Activated CD4-positive, alpha-beta T cell treated with anti-CD3 and anti-CD28 coated beads for 24 hours (primary cell): ENCODE data around the gene ANO3.

Experiments
- DNase-seq, 2 donors: peaks; one replicate each; pipeline ENCODE4 v3.0.0-alpha.2; 2020; ENCODE audit warnings: low read depth in 2 of 2

ANO3 gene

GRCh38 chr11:26493616-26494015 is 161.7 kb downstream of the ANO3 start:
- no peak for DNase-seq

DNA sequence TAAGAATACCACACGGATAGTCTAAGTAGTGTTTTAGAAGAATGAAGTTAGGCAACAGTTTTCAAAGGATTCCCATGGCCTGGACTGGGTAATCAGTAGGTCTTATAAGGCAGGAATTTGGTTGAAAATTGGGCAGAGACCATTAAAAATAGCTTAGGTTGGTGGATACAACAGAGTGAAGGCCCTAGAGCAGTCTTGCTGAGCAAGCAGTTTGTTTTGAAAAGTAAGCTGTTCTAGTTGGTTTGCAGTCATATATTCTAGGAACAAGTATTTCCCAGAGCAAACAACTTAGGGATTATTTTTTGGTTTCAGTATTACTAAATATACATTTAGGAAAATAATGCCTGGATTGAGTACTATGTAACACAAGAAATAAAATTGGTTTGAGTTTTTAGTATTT is 175.3 kb downstream of the ANO3 start:
- no peak for DNase-seq

- no peak for DNase-seq
These were observed 178.2 kb downstream of the ANO3 start for GRCh38 chr11:26510164-26510563.

DNA sequence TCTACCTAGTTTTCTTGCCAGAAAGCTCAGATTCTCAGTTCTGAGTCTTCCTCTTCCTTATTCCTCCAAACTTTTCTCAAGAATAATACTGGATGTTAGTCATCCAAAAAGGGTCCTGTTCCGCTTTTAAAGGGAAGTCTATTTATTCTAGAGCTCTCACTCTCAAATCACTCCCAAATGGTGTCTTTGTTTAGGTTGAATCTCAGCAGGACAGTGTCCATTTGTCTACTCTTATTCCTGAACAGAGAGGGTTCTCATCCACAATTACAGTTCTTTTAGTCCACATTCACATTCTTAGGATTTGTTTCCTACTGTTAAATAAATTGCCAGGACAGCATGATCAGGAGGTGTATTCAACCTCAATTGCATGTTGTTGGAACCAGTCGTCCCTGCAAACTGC is 178.8 kb downstream of the ANO3 start:
- DNase-seq = no peak

DNA sequence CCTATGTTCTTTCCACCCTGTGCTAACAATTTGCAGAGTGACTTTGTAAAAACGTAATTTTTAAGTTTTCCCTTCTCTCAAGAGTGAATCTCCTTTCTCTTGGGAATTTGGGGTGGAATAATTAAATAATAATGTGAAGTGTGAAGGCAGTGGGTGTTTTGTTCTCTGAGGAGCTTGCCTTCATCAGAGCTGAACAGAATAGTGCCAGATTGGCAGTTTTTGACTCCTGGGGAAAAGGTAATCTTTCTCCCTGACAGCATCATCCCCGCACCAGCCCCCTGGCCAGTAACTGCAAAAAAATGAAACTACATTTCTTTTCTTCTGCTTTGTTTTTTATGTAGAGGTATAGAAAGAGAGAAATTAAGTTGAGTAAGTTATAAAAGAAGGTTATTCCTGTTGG is 180.3 kb downstream of the ANO3 start:
- no peak for DNase-seq

DNA sequence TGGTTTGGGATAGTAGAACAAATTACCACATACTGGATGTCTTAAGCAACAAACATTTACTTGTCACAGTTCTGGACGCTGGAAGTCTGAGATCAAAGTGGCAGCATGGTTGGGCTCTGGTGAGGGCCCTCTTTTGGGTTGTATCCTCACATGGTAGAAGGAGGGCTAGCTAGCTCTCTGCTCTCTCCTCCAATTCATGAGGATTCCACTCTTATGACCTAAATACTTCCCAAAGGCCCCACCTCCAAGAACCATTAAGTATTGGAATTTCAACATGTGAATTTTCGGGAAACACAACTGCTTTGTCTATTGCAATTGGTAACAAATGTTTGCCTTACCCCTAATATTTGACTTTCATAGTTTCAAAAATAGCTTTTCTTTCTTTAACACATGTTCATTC is 187.5 kb downstream of the ANO3 start:
- DNase-seq = no peak

- no peak for DNase-seq
These were observed 191.1 kb downstream of the ANO3 start for GRCh38 chr11:26522912-26523610.

- no peak for DNase-seq
These were observed 195.8 kb downstream of the ANO3 start for GRCh38 chr11:26527685-26528084.

GRCh38 chr11:26537341-26537740 is 205.4 kb downstream of the ANO3 start:
- DNase-seq = no peak

DNA sequence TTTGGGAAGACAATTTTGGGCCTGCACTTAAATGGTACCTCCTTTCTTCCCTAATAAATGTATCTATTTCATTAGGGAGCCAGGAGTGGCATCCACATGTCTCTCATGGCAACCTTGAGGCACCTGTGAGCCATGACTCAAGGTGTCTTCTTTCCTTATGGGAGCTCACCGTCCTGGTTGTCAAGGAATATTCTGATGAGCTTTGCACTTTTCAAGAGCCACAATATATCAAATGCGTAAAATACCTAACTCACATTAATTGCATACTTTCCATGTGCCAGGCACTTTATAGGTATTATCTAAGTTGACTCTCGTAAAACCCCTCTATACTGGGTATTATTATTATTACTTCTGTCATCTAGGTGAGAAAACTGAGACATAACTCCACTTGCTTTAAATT is 207.6 kb downstream of the ANO3 start:
- DNase-seq = no peak

GRCh38 chr11:26541870-26542269 is 209.9 kb downstream of the ANO3 start:
- DNase-seq = no peak

DNA sequence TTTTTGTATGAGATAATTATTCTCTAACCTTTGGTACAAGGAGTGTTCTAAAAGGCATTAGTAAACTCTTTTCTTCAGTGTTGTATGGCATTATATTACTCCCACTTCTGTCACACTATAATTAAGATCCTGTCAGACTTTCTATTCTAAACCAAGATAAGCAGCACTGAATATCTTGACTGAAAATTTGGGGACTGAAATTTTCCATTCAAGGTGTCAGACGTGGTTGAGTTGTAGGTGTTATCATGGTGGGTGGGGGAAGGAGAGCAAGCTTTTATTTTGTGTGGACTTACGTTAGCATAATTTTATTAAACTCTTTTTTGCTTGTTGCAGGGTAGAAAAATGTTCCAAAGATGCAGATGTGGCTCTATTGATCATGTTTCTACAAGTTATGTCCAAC is 217.2 kb downstream of the ANO3 start:
- DNase-seq = no peak

DNA sequence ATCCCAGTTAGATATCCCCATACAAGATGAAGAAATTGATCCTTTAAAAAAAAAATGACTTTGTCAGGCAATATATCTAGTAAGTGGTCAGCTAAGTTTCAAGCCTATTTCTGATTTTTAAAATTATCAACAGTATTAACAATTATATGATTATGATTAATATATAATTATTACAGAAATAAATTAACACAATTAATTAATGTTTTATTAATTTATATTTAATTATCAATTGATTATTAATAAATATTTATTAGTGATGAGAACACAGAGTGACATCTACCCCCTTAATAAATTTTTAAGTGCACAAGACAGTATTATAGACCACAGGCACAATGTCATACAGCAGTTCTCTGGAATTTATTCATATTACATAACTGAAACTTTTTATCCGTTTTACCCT is 218.1 kb downstream of the ANO3 start:
- DNase-seq = no peak

DNA sequence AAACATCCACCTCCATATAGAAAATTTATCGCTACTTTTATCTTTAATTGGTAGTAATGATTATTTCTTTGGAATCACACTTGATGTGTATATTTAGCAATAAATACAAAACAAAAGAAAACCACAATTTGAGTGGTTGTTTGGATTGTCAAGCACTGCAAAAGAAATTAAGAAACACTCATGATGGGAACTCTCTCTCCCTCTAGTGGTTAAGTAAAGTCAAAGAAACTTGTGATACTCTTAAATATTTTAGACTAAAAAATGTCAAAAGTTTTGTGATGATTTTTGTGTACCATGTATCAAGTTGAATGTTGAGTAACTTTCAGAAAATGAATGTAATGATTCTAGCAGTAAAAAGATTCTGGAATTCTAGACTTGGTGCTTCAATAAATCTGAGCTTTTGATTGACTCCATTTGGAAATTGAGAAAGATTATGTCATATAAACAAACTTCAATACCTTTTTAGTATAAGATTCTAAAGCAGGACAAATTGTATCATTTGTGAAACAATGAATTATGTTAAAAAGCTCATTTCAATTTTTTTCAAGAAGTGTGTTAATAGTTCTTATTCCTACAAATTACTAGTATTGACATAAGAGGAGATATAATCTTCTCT is 219.4 kb downstream of the ANO3 start:
- DNase-seq = no peak

DNA sequence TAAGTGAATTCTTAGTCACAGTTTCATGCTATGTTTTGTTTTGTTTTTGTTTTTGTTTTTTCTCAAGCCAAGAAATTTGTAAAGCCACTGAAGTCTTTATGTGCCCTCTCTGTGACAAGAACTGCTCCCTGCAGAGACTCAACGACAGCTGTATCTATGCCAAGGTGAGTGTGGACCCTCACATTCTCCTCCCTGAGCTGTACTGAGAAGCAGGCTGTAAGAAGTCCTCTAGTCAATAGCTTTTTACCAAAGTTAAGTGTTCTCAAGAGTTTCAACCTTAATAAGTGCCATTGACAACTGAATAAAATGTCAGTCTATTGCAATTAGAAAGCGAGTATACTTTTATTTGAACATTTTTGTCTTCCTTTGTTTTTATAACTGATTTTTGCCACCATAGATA is 221.3 kb downstream of the ANO3 start:
- DNase-seq = no peak

DNA sequence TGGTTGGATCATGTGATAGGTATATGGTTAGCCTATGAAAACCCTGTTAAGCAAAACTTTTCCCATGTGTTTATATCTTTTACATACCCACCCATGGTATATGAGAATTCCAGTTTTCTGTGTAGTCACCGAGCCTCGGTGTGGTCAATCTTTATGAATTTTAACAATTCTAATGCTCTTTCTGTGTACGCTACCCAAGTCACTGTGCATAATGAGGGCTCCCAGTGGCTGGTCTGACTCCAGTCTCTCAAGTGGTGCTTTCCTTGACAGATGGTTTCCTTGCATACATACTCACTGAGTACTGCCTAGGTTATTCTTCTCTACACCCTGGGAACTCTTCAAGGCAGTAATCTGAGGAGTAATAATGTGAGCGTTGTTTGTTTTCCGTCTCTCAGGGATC is 222.5 kb downstream of the ANO3 start:
- DNase-seq = no peak

DNA sequence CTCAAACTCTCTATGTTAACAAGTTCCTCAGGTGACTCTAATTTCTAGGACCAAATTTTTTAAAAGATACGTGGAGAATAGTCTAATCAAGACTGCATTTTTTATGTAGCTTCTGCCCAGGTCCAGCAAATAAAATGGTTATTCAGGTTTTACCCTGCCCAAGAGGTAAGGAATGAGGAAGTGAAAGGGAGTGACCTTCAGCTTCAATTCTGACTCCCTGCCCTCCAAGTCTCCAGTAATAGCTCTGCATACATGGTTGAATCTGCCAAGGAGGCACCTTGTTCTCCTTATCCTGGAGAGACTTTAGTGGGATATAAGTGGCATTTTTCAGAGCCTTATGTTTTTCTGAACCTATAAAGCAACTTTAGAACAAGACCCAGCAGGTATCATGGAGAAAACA is 224.7 kb downstream of the ANO3 start:
- no peak for DNase-seq

DNA sequence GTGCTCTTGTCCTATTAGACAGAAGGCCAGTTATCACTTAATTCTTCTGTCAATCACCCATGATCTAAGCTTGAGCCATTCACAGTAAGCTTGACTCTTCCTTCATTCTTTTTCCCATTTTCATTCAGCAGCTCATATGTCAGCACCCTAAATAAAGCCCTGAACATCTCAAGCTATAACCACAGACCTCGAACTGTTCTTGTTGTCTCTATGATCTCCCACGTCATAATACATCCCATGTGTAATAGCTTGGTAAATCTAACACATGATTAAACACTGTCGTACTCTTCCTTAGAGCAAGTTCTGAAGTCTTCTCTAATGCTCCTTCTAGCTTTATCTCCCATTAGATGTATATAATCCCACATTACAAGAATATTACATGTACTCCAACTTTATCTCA is 225.7 kb downstream of the ANO3 start:
- no peak for DNase-seq

GRCh38 chr11:26558190-26558589 is 226.3 kb downstream of the ANO3 start:
- no peak for DNase-seq

DNA sequence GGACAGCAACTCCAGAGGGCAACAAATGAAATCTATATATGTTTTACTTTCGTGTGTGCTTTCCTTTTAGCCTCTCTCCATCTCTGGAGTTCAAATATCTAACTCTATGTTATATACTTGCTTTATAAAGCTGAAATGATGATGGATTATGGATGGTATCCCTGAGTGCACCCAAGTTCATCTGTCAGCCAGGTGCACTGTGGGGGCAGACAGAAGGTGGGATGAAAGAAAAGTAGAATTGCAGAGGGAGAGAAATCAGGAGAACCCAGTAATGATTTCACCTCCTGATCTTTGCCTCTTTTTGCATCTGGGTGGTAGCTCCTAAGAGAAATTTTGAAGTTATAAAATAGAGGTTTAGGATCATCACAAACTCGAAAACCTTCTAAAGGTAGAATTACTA is 237.7 kb downstream of the ANO3 start:
- DNase-seq = no peak

GRCh38 chr11:26571861-26572654 is 240.1 kb downstream of the ANO3 start, which contains the start of gene MUC15:
Gene MUC15 (minus strand): TSS chr11:26572263. CDS start chr11:26567094, 5,169 bp downstream.
- DNase-seq = no peak

- no peak for DNase-seq
These were observed 241.0 kb downstream of the ANO3 start for GRCh38 chr11:26572770-26573402.
